ENCODE results near the gene ARPC5.

ARPC5 gene

GRCh38 chr1:183571678-183572268, 63.8 kb downstream of the ARPC5 start:
- TF ChIP-seq, protein P1, sequence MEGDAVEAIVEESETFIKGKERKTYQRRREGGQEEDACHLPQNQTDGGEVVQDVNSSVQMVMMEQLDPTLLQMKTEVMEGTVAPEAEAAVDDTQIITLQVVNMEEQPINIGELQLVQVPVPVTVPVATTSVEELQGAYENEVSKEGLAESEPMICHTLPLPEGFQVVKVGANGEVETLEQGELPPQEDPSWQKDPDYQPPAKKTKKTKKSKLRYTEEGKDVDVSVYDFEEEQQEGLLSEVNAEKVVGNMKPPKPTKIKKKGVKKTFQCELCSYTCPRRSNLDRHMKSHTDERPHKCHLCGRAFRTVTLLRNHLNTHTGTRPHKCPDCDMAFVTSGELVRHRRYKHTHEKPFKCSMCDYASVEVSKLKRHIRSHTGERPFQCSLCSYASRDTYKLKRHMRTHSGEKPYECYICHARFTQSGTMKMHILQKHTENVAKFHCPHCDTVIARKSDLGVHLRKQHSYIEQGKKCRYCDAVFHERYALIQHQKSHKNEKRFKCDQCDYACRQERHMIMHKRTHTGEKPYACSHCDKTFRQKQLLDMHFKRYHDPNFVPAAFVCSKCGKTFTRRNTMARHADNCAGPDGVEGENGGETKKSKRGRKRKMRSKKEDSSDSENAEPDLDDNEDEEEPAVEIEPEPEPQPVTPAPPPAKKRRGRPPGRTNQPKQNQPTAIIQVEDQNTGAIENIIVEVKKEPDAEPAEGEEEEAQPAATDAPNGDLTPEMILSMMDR (conservative IDR thresholded peaks at IDR 0.05; ENCODE audit: low read depth) = no peak
- ChIA-PET CTCF (no interaction called here), POLR2A (ENCODE audit: low non-redundant PET) (no interaction called here)
- no peak for DNase-seq (ENCODE audit: low spot score)
- no peak overlapping the region for H3K27ac ChIP-seq
